HepG2 (cell line): ENCODE data around the gene TRDMT1. TPM values are rescaled to one million over a fixed set of nuclear protein-coding genes. Genes with fewer than 3 reads are reported as not detected.

Experiments
- CAMTA2 ChIP-seq: sonication (generic); formaldehyde crosslinking; IDR thresholded peaks from 2 replicates; pipeline ENCODE4 v1.4.0; 2020; ENCODE audit warnings: mild to moderate bottlenecking, missing genetic modification reagents, borderline replicate concordance
- GABPB1 ChIP-seq: IDR thresholded peaks from 2 replicates; pipeline ENCODE4 v1.6.1; 2016; ENCODE audit warnings: mild to moderate bottlenecking, missing genetic modification reagents, moderate library complexity, missing compliant biosample characterization
- HOXA3 ChIP-seq: sonication (generic); formaldehyde crosslinking; IDR thresholded peaks from 2 replicates; pipeline ENCODE4 v1.5.0; 2020; ENCODE audit warnings: missing genetic modification reagents
- NR1H2 ChIP-seq: sonication (generic); formaldehyde crosslinking; IDR thresholded peaks from 2 replicates; pipeline ENCODE4 v1.8.1; 2022; ENCODE audit warnings: low read depth, missing genetic modification reagents, borderline replicate concordance
- POLR2A ChIP-seq, 2 experiments: IDR thresholded peaks; 2 replicates each; pipeline ENCODE4 v1.6.1; 2011; ENCODE audit warnings: low read depth in 2 of 2, low read length in 2 of 2, mild to moderate bottlenecking in 1 of 2, moderate library complexity in 1 of 2; ENCODE audit not compliant: insufficient read depth in 1 of 2
- RARA ChIP-seq: IDR thresholded peaks from 2 replicates; pipeline ENCODE4 v1.6.1; 2016; ENCODE audit warnings: missing genetic modification reagents, missing compliant biosample characterization
- RARG ChIP-seq: sonication (generic); formaldehyde crosslinking; IDR thresholded peaks from 2 replicates; pipeline ENCODE4 v1.4.0; 2020; ENCODE audit warnings: low read depth, mild to moderate bottlenecking, missing genetic modification reagents
- REL ChIP-seq: sonication (generic); formaldehyde crosslinking; conservative IDR thresholded peaks from 2 replicates; pipeline ENCODE4 v1.8.0; 2022; ENCODE audit warnings: mild to moderate bottlenecking, missing genetic modification reagents, moderate library complexity
- REXO4 ChIP-seq: sonication (generic); formaldehyde crosslinking; IDR thresholded peaks from 2 replicates; pipeline ENCODE4 v1.8.0; 2022; ENCODE audit warnings: missing genetic modification reagents, mild to moderate bottlenecking, borderline replicate concordance
- TEAD2 ChIP-seq: sonication (generic); formaldehyde crosslinking; IDR thresholded peaks from 2 replicates; pipeline ENCODE4 v1.9.0; 2021; ENCODE audit warnings: missing genetic modification reagents
- TOPORS ChIP-seq: sonication (generic); formaldehyde crosslinking; IDR thresholded peaks from 2 replicates; pipeline ENCODE4 v1.8.0; 2023; ENCODE audit warnings: mild to moderate bottlenecking, missing genetic modification reagents
- WIZ ChIP-seq: sonication (generic); formaldehyde crosslinking; IDR thresholded peaks from 2 replicates; pipeline ENCODE4 v1.5.1; 2020; ENCODE audit warnings: mild to moderate bottlenecking, missing genetic modification reagents
- ZNF207 ChIP-seq: fragments of 450-650 bp; IDR thresholded peaks from 2 replicates; pipeline ENCODE4 v1.6.1; 2016; ENCODE audit warnings: antibody characterized with exemption, borderline replicate concordance
- ZNF451 ChIP-seq: sonication (generic); formaldehyde crosslinking; IDR thresholded peaks from 2 replicates; pipeline ENCODE4 v1.5.0; 2020; ENCODE audit warnings: mild to moderate bottlenecking, missing genetic modification reagents
- ZNF724P ChIP-seq: sonication (generic); formaldehyde crosslinking; IDR thresholded peaks from 2 replicates; pipeline ENCODE4 v1.8.0; 2022; ENCODE audit warnings: missing genetic modification reagents, borderline replicate concordance
- ZNF883 ChIP-seq: sonication (generic); formaldehyde crosslinking; IDR thresholded peaks from 2 replicates; pipeline ENCODE4 v1.5.1; 2020; ENCODE audit warnings: mild to moderate bottlenecking, missing genetic modification reagents; ENCODE audit errors: not compliant biosample characterization
- polyA plus RNA-seq, 8 experiments: library from polyadenylated mRNA; depleted of rRNA in 3 of 8; stranded (reverse) in 7 of 8; unstranded in 1 of 8; fragments of >200 nt; fragmentation: Illumina TruSeq in 4 of 8; extraction: Trizol in 4 of 8; gene quantifications; 2 replicates each; pipeline versions ENCODE4 v1.2.1 to v1.2.3, GENCODE V29; 2011 to 2016; ENCODE audit warnings: low read depth in 4 of 8, missing spikeins in 1 of 8, mixed read lengths in 1 of 8; ENCODE audit not compliant: insufficient read depth in 1 of 8
- total RNA-seq, 5 experiments: library from RNA; depleted of rRNA; stranded (reverse); fragments of >200 nt; fragmentation: Illumina TruSeq; extraction: Trizol; gene quantifications; 2 replicates each; pipeline ENCODE4 v1.2.3, GENCODE V29; 2016; ENCODE audit warnings: low read depth in 1 of 5
- TF ChIP-seq, protein P1 (sequence below): sonication (generic); formaldehyde crosslinking; IDR thresholded peaks from 2 replicates; pipeline ENCODE4 v1.4.0; 2020; ENCODE audit warnings: missing genetic modification reagents
- TF ChIP-seq, protein P2 (sequence below): sonication (generic); formaldehyde crosslinking; IDR thresholded peaks from 2 replicates; pipeline ENCODE4 v1.4.0; 2020; ENCODE audit warnings: mild to moderate bottlenecking, missing genetic modification reagents
- TF ChIP-seq, protein P3 (sequence below): sonication (generic); formaldehyde crosslinking; IDR thresholded peaks from 2 replicates; pipeline ENCODE4 v1.5.0; 2020; ENCODE audit warnings: missing genetic modification reagents, mild to moderate bottlenecking, borderline replicate concordance
- TF ChIP-seq, protein P4 (sequence below): sonication (generic); formaldehyde crosslinking; IDR thresholded peaks from 2 replicates; pipeline ENCODE4 v1.4.0; 2020; ENCODE audit warnings: missing genetic modification reagents

Gene TRDMT1
- total and polyA plus RNA-seq, 2 of the 13 experiments (the other 11 are each of a cell fraction or from before 2014, with no cell fraction given) = 2.0 to 3.0 TPM

DNA sequence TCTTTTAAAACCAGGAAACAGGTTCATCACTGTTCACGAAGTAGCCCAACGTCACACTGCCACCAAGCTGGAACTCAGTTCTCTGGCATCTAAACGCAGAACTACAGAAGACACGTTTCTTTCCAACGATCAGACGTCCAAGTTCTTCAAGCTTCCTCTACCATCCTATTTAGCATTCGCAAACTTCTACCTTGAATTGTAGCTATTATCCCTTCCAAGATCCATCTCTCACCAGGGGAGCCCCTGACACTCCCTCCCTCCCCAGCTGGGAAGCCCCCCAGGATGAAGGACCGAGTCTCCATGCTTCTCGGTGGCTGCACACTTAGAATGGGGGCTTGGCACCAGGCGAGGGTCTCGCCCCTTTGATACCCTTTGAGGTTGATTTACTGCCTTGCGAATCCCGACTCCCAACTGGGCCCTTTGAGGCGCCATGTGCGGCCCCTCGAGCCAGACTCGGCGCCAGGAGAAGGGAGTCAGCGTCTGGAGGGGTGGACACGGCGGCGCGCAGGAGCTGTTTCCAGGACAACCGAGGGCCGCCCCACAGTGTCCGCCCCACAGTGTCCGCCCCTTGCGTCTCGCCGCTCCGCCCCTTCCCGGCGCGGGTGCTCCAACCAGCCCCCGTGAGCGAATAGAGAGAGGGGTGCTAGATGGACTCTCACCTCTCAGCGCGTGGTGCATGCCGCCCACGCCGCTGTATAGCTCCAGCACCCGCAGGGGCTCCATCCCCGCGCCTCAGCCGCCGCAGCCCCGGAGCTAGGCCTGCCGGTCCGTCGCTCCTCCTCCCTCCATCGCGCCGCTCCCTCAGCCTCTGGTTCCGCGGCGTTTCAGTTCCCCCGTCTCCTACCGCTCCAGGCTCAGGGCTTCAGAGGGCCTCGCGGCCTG is at the start of gene TRDMT1 (continued):
- no peak for TF ChIP-seq TEAD2 (CRISPR knock-in tag)
- TF ChIP-seq POLR2A (IDR thresholded peaks at IDR 0.05; ENCODE audit: insufficient read depth in 1 of 2, low read depth in 2 of 2, low read length in 2 of 2) = 0 out of 4 replicates have a peak, but pooled peaks have one; percentile 10 to 32
- TF ChIP-seq ZNF451 (CRISPR knock-in tag) = 0 out of 2 replicates have a peak, but pooled peaks have one; percentile 38
- TF ChIP-seq, protein P1, sequence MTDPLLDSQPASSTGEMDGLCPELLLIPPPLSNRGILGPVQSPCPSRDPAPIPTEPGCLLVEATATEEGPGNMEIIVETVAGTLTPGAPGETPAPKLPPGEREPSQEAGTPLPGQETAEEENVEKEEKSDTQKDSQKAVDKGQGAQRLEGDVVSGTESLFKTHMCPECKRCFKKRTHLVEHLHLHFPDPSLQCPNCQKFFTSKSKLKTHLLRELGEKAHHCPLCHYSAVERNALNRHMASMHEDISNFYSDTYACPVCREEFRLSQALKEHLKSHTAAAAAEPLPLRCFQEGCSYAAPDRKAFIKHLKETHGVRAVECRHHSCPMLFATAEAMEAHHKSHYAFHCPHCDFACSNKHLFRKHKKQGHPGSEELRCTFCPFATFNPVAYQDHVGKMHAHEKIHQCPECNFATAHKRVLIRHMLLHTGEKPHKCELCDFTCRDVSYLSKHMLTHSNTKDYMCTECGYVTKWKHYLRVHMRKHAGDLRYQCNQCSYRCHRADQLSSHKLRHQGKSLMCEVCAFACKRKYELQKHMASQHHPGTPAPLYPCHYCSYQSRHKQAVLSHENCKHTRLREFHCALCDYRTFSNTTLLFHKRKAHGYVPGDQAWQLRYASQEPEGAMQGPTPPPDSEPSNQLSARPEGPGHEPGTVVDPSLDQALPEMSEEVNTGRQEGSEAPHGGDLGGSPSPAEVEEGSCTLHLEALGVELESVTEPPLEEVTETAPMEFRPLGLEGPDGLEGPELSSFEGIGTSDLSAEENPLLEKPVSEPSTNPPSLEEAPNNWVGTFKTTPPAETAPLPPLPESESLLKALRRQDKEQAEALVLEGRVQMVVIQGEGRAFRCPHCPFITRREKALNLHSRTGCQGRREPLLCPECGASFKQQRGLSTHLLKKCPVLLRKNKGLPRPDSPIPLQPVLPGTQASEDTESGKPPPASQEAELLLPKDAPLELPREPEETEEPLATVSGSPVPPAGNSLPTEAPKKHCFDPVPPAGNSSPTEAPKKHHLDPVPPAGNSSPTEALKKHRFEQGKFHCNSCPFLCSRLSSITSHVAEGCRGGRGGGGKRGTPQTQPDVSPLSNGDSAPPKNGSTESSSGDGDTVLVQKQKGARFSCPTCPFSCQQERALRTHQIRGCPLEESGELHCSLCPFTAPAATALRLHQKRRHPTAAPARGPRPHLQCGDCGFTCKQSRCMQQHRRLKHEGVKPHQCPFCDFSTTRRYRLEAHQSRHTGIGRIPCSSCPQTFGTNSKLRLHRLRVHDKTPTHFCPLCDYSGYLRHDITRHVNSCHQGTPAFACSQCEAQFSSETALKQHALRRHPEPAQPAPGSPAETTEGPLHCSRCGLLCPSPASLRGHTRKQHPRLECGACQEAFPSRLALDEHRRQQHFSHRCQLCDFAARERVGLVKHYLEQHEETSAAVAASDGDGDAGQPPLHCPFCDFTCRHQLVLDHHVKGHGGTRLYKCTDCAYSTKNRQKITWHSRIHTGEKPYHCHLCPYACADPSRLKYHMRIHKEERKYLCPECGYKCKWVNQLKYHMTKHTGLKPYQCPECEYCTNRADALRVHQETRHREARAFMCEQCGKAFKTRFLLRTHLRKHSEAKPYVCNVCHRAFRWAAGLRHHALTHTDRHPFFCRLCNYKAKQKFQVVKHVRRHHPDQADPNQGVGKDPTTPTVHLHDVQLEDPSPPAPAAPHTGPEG (CRISPR knock-in tag) = 0 out of 2 replicates have a peak, but pooled peaks have one; percentile 59
- TF ChIP-seq CAMTA2 (CRISPR knock-in tag) = no peak; the same call in 1 of the 2 replicates
- peak; percentile 82; the same call in 1 of the 2 replicates for TF ChIP-seq NR1H2
- no peak for TF ChIP-seq ZNF207
- TF ChIP-seq, protein P2, sequence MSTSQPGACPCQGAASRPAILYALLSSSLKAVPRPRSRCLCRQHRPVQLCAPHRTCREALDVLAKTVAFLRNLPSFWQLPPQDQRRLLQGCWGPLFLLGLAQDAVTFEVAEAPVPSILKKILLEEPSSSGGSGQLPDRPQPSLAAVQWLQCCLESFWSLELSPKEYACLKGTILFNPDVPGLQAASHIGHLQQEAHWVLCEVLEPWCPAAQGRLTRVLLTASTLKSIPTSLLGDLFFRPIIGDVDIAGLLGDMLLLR (CRISPR knock-in tag) = no peak
- no peak for TF ChIP-seq REL
- peak; percentile 95 for TF ChIP-seq TOPORS (CRISPR knock-in tag)
- TF ChIP-seq HOXA3 (CRISPR knock-in tag) = peak; percentile 83
- TF ChIP-seq GABPB1 (CRISPR knock-in tag) = peak; percentile 99
- peak; percentile 97 for TF ChIP-seq ZNF883 (CRISPR knock-in tag)
- TF ChIP-seq, protein P3, sequence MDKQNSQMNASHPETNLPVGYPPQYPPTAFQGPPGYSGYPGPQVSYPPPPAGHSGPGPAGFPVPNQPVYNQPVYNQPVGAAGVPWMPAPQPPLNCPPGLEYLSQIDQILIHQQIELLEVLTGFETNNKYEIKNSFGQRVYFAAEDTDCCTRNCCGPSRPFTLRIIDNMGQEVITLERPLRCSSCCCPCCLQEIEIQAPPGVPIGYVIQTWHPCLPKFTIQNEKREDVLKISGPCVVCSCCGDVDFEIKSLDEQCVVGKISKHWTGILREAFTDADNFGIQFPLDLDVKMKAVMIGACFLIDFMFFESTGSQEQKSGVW = 0 out of 2 replicates have a peak, but pooled peaks have one; percentile 53
- TF ChIP-seq RARA (CRISPR knock-in tag) = peak; percentile 34; the same call in 1 of the 2 replicates
- TF ChIP-seq, protein P4, sequence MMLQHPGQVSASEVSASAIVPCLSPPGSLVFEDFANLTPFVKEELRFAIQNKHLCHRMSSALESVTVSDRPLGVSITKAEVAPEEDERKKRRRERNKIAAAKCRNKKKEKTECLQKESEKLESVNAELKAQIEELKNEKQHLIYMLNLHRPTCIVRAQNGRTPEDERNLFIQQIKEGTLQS = peak; percentile 63; the same call in 1 of the 2 replicates
- 0 out of 2 replicates have a peak, but pooled peaks have one; percentile 61 for TF ChIP-seq REXO4
- peak; percentile 97; the same call in 1 of the 2 replicates for TF ChIP-seq WIZ (CRISPR knock-in tag)
- no peak; the same call in 1 of the 2 replicates for TF ChIP-seq RARG (CRISPR knock-in tag)
- peak; percentile 82; the same call in 1 of the 2 replicates for TF ChIP-seq ZNF724P
